Left ventricle myocardium inferior (tissue), 1 donor: ENCODE measurements around the gene KCNG2. TPM values are rescaled to one million over a fixed set of nuclear protein-coding genes. Genes with fewer than 3 reads are reported as not detected.
"Not testable (repeated sequence)": the region's sequence is repeated elsewhere in the genome, so short reads cannot be mapped to it uniquely, and the experiment has no call there.

Experiments used
- DNase-seq: peaks from one replicate; pipeline ENCODE4 v3.0.0-alpha.2; 2020
- H3K27ac ChIP-seq: fragments of 200-600 bp; replicated peaks from 2 replicates; pipeline ENCODE4 v1.8.0; 2021
- H3K27me3 ChIP-seq: fragments of 200-600 bp; 2 replicates; pipeline ENCODE4 v1.8.0; 2021; ENCODE audit warnings: low read depth
- H3K36me3 ChIP-seq: fragments of 200-600 bp; 2 replicates; pipeline ENCODE4 v1.8.0; 2021
- H3K4me1 ChIP-seq: fragments of 200-600 bp; 2 replicates; pipeline ENCODE4 v1.8.0; 2021
- H3K4me3 ChIP-seq: fragments of 200-600 bp; 2 replicates; pipeline ENCODE4 v1.8.0; 2021; ENCODE audit warnings: mild to moderate bottlenecking, moderate library complexity
- H3K9me3 ChIP-seq: fragments of 200-600 bp; replicated peaks from 2 replicates; pipeline ENCODE4 v1.8.0; 2021
- CTCF ChIP-seq: fragments of 200-600 bp; IDR thresholded peaks from 2 replicates; pipeline ENCODE4 v1.8.0; 2021; ENCODE audit warnings: antibody characterized with exemption, mild to moderate bottlenecking, borderline replicate concordance
- intact Hi-C: fragments of 100-400 bp; cut with micrococcal nuclease; formaldehyde crosslinking; loops from one replicate; pipeline ENCODE4 v1.11.0; 2022
- total RNA-seq: library from RNA; stranded (reverse); fragmentation: NEBNext Ultra II Directional; extraction: Animal tissue kit (Norgen Biotek cat#: 25700); gene quantifications from one replicate; pipeline ENCODE4 v1.2.1, GENCODE V29; 2021
- donor health status: DM: no; HTN: yes; CAD: no; lungs with severe emphysema.

KCNG2 gene
- total RNA-seq, 1 donor from 2014 or later, result not detected

DNA sequence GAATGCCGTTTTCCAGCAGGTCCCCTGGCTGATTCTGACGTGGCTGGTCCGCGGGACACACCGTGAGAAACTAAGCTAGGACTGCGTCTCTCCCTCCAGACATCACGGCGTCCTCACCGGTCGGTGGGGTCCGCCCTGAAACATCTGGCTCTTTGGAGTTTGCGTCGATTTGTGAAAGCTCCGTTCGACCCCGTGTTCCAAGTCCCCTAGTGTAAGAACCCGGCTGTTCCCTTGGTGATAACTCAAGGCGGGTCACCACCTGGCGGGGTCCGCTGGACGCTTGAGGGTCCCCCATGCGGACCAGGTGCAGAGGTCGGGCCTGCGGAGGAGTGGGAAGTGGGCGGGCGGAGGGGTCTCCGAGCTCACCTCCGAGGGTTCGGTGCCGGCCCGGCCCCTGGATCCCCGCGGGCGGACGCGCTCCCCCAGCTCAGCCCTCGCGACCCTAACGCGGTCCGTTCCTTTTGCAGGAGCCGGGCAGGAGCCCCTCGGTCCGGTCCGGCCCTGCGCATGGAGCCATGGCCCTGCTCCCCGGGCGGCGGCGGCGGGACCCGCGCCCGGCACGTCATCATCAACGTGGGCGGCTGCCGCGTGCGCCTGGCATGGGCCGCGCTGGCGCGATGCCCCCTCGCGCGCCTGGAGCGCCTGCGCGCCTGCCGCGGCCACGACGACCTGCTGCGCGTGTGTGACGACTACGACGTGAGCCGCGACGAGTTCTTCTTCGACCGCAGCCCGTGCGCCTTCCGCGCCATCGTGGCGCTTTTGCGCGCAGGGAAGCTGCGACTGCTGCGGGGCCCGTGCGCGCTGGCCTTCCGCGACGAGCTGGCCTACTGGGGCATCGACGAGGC, 65.6 kb downstream of the KCNG2 start:
- no peaks in the 10 kb centered on the region for H3K4me1 ChIP-seq
- no peak for DNase-seq
- TF ChIP-seq CTCF, result no peak
- peaks cover 32% of the 10 kb centered on the region for H3K9me3 ChIP-seq
- no peak overlapping the region for H3K27ac ChIP-seq
- intact Hi-C loops, result no loop called here
- peaks cover 40% of the 10 kb centered on the region for H3K27me3 ChIP-seq
- no peak overlapping the region for H3K4me3 ChIP-seq
- no peaks in the 10 kb centered on the region for H3K36me3 ChIP-seq

GRCh38 chr18:79864006-79864725, 66.4 kb downstream of the KCNG2 start:
- H3K27me3 ChIP-seq, result peaks cover 40% of the 10 kb centered on the region
- intact Hi-C loops, result no loop called here
- H3K9me3 ChIP-seq, result peaks cover 32% of the 10 kb centered on the region
- no peak overlapping the region for H3K27ac ChIP-seq
- H3K4me1 ChIP-seq, result no peaks in the 10 kb centered on the region
- DNase-seq, result no peak
- no peaks in the 10 kb centered on the region for H3K36me3 ChIP-seq
- no peak overlapping the region for H3K4me3 ChIP-seq
- TF ChIP-seq CTCF, result no peak

GRCh38 chr18:79864955-79865354, 67.2 kb downstream of the KCNG2 start:
- H3K4me3 ChIP-seq, H3K36me3 ChIP-seq, intact Hi-C loops, H3K4me1 ChIP-seq, DNase-seq, H3K27ac ChIP-seq: not testable (repeated sequence)
- H3K9me3 ChIP-seq, result peaks cover 27% of the 10 kb centered on the region
- peaks cover 37% of the 10 kb centered on the region for H3K27me3 ChIP-seq

DNA sequence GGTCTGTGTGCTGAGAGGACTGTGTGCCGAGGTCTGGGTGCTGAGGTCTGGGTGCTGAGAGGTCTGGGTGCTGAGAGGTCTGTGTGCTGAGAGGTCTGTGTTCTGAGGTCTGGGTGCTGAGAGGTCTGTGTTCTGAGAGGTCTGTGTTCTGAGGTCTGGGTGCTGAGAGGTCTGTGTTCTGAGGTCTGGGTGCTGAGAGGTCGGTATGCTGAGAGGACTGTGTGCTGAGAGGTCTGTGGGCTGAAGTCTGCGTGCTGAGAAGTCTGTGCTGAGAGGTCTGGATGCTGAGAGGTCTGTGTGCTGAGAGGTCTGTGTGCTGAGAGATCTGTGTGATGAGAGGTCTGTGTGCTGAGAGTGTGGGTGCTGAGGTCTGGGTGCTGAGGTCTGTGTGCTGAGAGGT, 68.2 kb downstream of the KCNG2 start:
- DNase-seq, intact Hi-C loops, H3K36me3 ChIP-seq: not testable (repeated sequence)

DNA sequence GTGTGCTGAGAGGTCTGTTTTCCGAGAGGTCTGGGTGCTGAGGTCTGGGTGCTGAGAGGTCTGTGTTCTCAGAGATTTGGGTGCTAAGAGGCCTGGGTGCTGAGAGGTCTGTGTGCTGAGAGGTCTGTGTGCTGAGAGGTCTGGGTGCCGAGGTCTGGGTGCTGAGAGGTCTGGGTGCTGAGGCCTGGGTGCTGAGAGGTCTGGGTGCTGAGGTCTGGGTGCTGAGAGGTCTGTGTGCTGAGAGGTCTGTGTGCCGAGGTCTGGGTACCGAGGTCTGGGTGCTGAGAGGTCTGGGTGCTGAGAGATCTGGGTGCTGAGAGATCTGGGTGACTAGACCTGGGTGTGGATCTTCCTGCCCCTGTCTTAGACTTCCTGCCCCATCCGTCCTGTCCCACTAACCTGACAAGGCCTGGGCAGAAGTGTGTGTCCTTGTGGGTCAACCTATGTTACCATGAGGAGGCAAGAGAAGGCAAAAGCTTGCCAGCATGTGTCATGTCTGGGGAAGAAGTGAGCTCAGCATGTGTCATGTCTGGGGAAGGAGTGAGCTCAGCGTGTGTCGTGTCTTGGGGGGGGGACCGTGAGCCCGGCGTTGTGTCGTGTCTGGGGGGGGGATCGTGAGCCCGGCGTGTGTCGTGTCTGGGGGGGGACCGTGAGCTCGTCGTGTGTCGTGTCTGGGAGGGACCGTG, 69.3 kb downstream of the KCNG2 start:
- H3K4me3 ChIP-seq, result no peak overlapping the region
- peaks cover 7% of the 10 kb centered on the region for H3K9me3 ChIP-seq
- H3K27me3 ChIP-seq, result peaks cover 39% of the 10 kb centered on the region
- no peak for TF ChIP-seq CTCF
- H3K36me3 ChIP-seq, result no peaks in the 10 kb centered on the region
- H3K4me1 ChIP-seq, result no peaks in the 10 kb centered on the region
- intact Hi-C loops, result no loop called here
- no peak for DNase-seq
- no peak overlapping the region for H3K27ac ChIP-seq

More for the DNA sequence above, 68.2 kb downstream of the KCNG2 start:
- Histone ChIP-seq H3K27me3 (peaks cover 38% of the 10 kb centered on the region), H3K9me3 (peaks cover 18% of the 10 kb centered on the region)
- H3K27ac ChIP-seq, H3K4me3 ChIP-seq, H3K4me1 ChIP-seq: not testable (repeated sequence)

GRCh38 chr18:79867666-79868065, 69.9 kb downstream of the KCNG2 start:
- Histone ChIP-seq H3K4me1 (no peaks in the 10 kb centered on the region), H3K27ac (no peak overlapping the region), H3K36me3 (no peaks in the 10 kb centered on the region), H3K9me3 (peaks cover under 1% of the 10 kb centered on the region), H3K27me3 (peaks cover 38% of the 10 kb centered on the region), H3K4me3 (no peak overlapping the region)
- intact Hi-C loops, result no loop called here
- no peak for TF ChIP-seq CTCF
- no peak for DNase-seq
